ENCODE results near the gene PEX19. TPM values are rescaled to one million over a fixed set of nuclear protein-coding genes. Genes with fewer than 3 reads are reported as not detected.

PEX19 gene
- total RNA-seq, 1 donor from 2014 or later = 31.8 TPM

- DNase-seq (ENCODE audit: low spot score) = no peak
These were observed 6.9 kb downstream of the PEX19 start for GRCh38 chr1:160277987-160278386.

- DNase-seq (ENCODE audit: low spot score) = no peak
These were observed 7.6 kb downstream of the PEX19 start for GRCh38 chr1:160277330-160277729.

- DNase-seq (ENCODE audit: low spot score) = no peak
These were observed 13.9 kb downstream of the PEX19 start for GRCh38 chr1:160271025-160271424.

- DNase-seq (ENCODE audit: low spot score) = no peak
These were observed 17.5 kb downstream of the PEX19 start for GRCh38 chr1:160267284-160267991.

- DNase-seq (ENCODE audit: low spot score) = no peak
These were observed 20.1 kb downstream of the PEX19 start for GRCh38 chr1:160264795-160265307.

- DNase-seq (ENCODE audit: low spot score) = peak; percentile 99
These were observed 22.8 kb downstream of the PEX19 start, which contains the start of gene DCAF8 for GRCh38 chr1:160261893-160262794. TSS of gene DCAF8 (minus strand) at chr1:160262549. CDS start at chr1:160244008, 18,541 bp downstream.

- peak; percentile 57 for DNase-seq (ENCODE audit: low spot score)
These were observed 23.4 kb downstream of the PEX19 start for GRCh38 chr1:160261556-160261892.

- DNase-seq (ENCODE audit: low spot score) = peak; percentile 62
These were observed 24.2 kb downstream of the PEX19 start for GRCh38 chr1:160260406-160261382.

- DNase-seq (ENCODE audit: low spot score) = no peak
These were observed 26.6 kb downstream of the PEX19 start for GRCh38 chr1:160258177-160258798.

- DNase-seq (ENCODE audit: low spot score) = no peak
These were observed 27.4 kb downstream of the PEX19 start for GRCh38 chr1:160257411-160258015.

GRCh38 chr1:160256396-160257046 lies 28.4 kb downstream of the PEX19 start:
- DNase-seq (ENCODE audit: low spot score) = no peak

GRCh38 chr1:160255781-160256300 lies 29.1 kb downstream of the PEX19 start:
- DNase-seq (ENCODE audit: low spot score) = no peak

GRCh38 chr1:160251687-160252526 lies 33.0 kb downstream of the PEX19 start:
- DNase-seq (ENCODE audit: low spot score) = peak; percentile 79

GRCh38 chr1:160251011-160251410 lies 33.9 kb downstream of the PEX19 start:
- no peak for DNase-seq (ENCODE audit: low spot score)

GRCh38 chr1:160247053-160247452 lies 37.9 kb downstream of the PEX19 start:
- no peak for DNase-seq (ENCODE audit: low spot score)

GRCh38 chr1:160245434-160245833 lies 39.5 kb downstream of the PEX19 start:
- no peak for DNase-seq (ENCODE audit: low spot score)

GRCh38 chr1:160244209-160244608 lies 40.7 kb downstream of the PEX19 start:
- DNase-seq (ENCODE audit: low spot score) = no peak

GRCh38 chr1:160243767-160244166 lies 41.2 kb downstream of the PEX19 start:
- no peak for DNase-seq (ENCODE audit: low spot score)

All from umbilical cord (tissue), 2 donors.